Nephron (organoid): ENCODE data around the gene RERE.

Experiments
- H3K27ac Mint-ChIP-seq, 3 experiments: 2 replicates each; pipeline ENCODE4 v1.8.0; 2020; ENCODE audit warnings: mixed read lengths in 3 of 3, mild to moderate bottlenecking in 2 of 3, moderate library complexity in 1 of 3
- H3K27me3 Mint-ChIP-seq: 2 replicates; pipeline ENCODE4 v1.8.0; 2021; ENCODE audit warnings: low read depth, mild to moderate bottlenecking, moderate library complexity, mixed read lengths
- H3K36me3 Mint-ChIP-seq: 2 replicates; pipeline ENCODE4 v1.8.0; 2020; ENCODE audit warnings: low read depth, mixed read lengths
- H3K4me1 Mint-ChIP-seq: 2 replicates; pipeline ENCODE4 v1.8.0; 2020; ENCODE audit warnings: mixed read lengths
- H3K4me3 Mint-ChIP-seq, 3 experiments: 2 replicates each; pipeline ENCODE4 v1.8.0; 2020; ENCODE audit warnings: mild to moderate bottlenecking in 3 of 3, mixed read lengths in 3 of 3, moderate library complexity in 2 of 3
- H3K9me3 Mint-ChIP-seq: 2 replicates; pipeline ENCODE4 v1.8.0; 2020; ENCODE audit warnings: mixed read lengths
- TF ChIP-seq, protein P1 (sequence below), 3 experiments: fragments of 200-600 bp; sonication (generic); IDR thresholded peaks; one replicate each; pipeline ENCODE4 v1.5.0; 2021; ENCODE audit warnings: antibody characterized with exemption in 3 of 3; ENCODE audit not compliant: unreplicated experiment in 3 of 3

The RERE gene

GRCh38 chr1:8723010-8723409, 94.4 kb downstream of the RERE start:
- Mint-ChIP-seq H3K9me3 (no peaks in the 10 kb centered on the region), H3K36me3 (peaks cover 4% of the 10 kb centered on the region), H3K4me3 (no peak overlapping the region), H3K27me3 (no peaks in the 10 kb centered on the region), H3K27ac (peak overlapping the region; percentile 2 to 69 (median 23)), H3K4me1 (peaks cover 40% of the 10 kb centered on the region)
- TF ChIP-seq, protein P1, sequence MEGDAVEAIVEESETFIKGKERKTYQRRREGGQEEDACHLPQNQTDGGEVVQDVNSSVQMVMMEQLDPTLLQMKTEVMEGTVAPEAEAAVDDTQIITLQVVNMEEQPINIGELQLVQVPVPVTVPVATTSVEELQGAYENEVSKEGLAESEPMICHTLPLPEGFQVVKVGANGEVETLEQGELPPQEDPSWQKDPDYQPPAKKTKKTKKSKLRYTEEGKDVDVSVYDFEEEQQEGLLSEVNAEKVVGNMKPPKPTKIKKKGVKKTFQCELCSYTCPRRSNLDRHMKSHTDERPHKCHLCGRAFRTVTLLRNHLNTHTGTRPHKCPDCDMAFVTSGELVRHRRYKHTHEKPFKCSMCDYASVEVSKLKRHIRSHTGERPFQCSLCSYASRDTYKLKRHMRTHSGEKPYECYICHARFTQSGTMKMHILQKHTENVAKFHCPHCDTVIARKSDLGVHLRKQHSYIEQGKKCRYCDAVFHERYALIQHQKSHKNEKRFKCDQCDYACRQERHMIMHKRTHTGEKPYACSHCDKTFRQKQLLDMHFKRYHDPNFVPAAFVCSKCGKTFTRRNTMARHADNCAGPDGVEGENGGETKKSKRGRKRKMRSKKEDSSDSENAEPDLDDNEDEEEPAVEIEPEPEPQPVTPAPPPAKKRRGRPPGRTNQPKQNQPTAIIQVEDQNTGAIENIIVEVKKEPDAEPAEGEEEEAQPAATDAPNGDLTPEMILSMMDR (IDR thresholded peaks at IDR 0.05; ENCODE audit: unreplicated experiment in 3 of 3) = no peak

DNA sequence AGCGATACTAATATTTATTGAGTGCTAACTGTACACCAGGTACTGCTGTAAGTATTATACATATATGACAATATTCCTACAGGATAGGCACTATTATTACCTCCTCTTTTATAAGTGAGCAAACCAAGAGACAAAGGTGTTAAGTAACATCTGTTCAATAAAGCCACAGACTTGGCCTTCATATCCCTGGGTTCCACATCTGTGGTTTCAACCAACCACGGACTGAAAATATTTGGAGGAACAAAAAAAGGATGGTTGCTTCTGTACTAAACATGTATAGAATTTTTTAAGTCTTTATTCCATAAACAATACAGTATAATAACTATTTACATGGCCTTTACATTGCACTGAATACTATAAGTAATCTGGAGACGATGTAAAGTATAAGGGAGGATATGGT, 95.1 kb downstream of the RERE start:
- TF ChIP-seq, protein P1 (IDR thresholded peaks at IDR 0.05; ENCODE audit: unreplicated experiment in 3 of 3) = no peak
- Mint-ChIP-seq H3K36me3 (peaks cover 4% of the 10 kb centered on the region), H3K4me1 (peaks cover 43% of the 10 kb centered on the region), H3K9me3 (no peaks in the 10 kb centered on the region), H3K27me3 (no peaks in the 10 kb centered on the region), H3K4me3 (no peak overlapping the region), H3K27ac (peak overlapping the region; percentile 2 to 28 (median 24))

GRCh38 chr1:8721679-8722324, 95.6 kb downstream of the RERE start:
- peaks cover 4% of the 10 kb centered on the region for H3K36me3 Mint-ChIP-seq
- peak overlapping the region; percentile 2 to 71 (median 28) for H3K27ac Mint-ChIP-seq
- H3K27me3 Mint-ChIP-seq = no peaks in the 10 kb centered on the region
- H3K9me3 Mint-ChIP-seq = no peaks in the 10 kb centered on the region
- TF ChIP-seq, protein P1 (IDR thresholded peaks at IDR 0.05; ENCODE audit: unreplicated experiment in 3 of 3) = no peak
- H3K4me1 Mint-ChIP-seq = peaks cover 43% of the 10 kb centered on the region
- no peak overlapping the region for H3K4me3 Mint-ChIP-seq

DNA sequence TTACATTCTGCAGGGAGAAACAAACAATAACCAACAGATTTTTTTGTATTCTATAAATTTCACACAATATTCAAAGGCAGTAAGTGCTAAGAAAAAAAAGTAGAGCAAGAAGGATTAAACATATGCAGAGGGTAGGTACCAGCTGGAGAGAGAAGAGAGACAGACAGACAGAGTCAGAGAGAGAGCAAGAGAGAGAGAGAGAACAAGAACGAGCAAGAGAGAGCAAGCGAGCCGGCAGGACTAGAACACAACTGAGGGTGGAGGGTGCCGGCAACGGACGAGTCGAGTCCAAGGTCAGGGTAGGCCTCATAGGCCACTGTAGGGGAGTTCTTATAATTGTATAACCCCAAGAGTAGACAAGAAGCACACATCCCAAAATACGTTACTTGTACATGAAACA, 97.1 kb downstream of the RERE start:
- Mint-ChIP-seq H3K4me3 (no peak overlapping the region), H3K9me3 (no peaks in the 10 kb centered on the region), H3K36me3 (peaks cover 4% of the 10 kb centered on the region), H3K4me1 (peaks cover 38% of the 10 kb centered on the region), H3K27me3 (no peaks in the 10 kb centered on the region), H3K27ac (peak overlapping the region in 1 of 3 experiments; percentile 32)
- TF ChIP-seq, protein P1 (IDR thresholded peaks at IDR 0.05; ENCODE audit: unreplicated experiment in 3 of 3) = no peak

GRCh38 chr1:8718850-8719361, 98.5 kb downstream of the RERE start:
- no peak overlapping the region for H3K4me3 Mint-ChIP-seq
- no peak overlapping the region for H3K27ac Mint-ChIP-seq
- peaks cover 42% of the 10 kb centered on the region for H3K4me1 Mint-ChIP-seq
- no peaks in the 10 kb centered on the region for H3K27me3 Mint-ChIP-seq
- peaks cover 7% of the 10 kb centered on the region for H3K36me3 Mint-ChIP-seq
- H3K9me3 Mint-ChIP-seq = no peaks in the 10 kb centered on the region
- TF ChIP-seq, protein P1 (IDR thresholded peaks at IDR 0.05; ENCODE audit: unreplicated experiment in 3 of 3) = peak; percentile 16 to 28 (median 19)

GRCh38 chr1:8717148-8717547, 100.3 kb downstream of the RERE start:
- peaks cover 7% of the 10 kb centered on the region for H3K36me3 Mint-ChIP-seq
- no peaks in the 10 kb centered on the region for H3K27me3 Mint-ChIP-seq
- H3K9me3 Mint-ChIP-seq = no peaks in the 10 kb centered on the region
- TF ChIP-seq, protein P1 (IDR thresholded peaks at IDR 0.05; ENCODE audit: unreplicated experiment in 3 of 3) = no peak
- H3K4me1 Mint-ChIP-seq = peaks cover 39% of the 10 kb centered on the region
- H3K27ac Mint-ChIP-seq = peak overlapping the region in 1 of 3 experiments; percentile 25
- no peak overlapping the region for H3K4me3 Mint-ChIP-seq
